ENCODE results near the gene LRCH1.

DNA sequence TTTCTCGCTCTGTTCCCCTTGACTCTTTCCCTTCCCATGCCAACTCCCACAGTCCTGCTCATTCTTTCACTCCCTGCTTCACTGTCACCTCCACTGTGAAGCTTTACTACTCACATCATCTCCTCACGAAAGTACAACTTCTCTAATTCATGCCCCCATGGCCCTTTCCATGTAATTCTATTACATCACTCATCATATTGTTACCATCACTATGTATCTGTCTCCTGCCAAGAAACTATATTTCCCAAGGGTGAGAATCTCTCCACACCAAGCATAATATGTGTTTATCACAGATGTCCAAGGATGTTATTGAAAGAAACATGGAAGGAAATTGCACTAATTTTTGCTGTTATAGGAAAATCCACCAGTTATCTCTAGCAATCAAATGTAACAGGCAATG is 37.2 kb upstream of the LRCH1 start:
- TF ChIP-seq, protein P1, sequence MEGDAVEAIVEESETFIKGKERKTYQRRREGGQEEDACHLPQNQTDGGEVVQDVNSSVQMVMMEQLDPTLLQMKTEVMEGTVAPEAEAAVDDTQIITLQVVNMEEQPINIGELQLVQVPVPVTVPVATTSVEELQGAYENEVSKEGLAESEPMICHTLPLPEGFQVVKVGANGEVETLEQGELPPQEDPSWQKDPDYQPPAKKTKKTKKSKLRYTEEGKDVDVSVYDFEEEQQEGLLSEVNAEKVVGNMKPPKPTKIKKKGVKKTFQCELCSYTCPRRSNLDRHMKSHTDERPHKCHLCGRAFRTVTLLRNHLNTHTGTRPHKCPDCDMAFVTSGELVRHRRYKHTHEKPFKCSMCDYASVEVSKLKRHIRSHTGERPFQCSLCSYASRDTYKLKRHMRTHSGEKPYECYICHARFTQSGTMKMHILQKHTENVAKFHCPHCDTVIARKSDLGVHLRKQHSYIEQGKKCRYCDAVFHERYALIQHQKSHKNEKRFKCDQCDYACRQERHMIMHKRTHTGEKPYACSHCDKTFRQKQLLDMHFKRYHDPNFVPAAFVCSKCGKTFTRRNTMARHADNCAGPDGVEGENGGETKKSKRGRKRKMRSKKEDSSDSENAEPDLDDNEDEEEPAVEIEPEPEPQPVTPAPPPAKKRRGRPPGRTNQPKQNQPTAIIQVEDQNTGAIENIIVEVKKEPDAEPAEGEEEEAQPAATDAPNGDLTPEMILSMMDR (IDR thresholded peaks at IDR 0.05; ENCODE audit: low read depth, low read length, missing input control) = no peak
- TF ChIP-seq, protein P2, sequence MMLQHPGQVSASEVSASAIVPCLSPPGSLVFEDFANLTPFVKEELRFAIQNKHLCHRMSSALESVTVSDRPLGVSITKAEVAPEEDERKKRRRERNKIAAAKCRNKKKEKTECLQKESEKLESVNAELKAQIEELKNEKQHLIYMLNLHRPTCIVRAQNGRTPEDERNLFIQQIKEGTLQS (IDR thresholded peaks at IDR 0.05) = no peak
- TF ChIP-seq, protein P3, sequence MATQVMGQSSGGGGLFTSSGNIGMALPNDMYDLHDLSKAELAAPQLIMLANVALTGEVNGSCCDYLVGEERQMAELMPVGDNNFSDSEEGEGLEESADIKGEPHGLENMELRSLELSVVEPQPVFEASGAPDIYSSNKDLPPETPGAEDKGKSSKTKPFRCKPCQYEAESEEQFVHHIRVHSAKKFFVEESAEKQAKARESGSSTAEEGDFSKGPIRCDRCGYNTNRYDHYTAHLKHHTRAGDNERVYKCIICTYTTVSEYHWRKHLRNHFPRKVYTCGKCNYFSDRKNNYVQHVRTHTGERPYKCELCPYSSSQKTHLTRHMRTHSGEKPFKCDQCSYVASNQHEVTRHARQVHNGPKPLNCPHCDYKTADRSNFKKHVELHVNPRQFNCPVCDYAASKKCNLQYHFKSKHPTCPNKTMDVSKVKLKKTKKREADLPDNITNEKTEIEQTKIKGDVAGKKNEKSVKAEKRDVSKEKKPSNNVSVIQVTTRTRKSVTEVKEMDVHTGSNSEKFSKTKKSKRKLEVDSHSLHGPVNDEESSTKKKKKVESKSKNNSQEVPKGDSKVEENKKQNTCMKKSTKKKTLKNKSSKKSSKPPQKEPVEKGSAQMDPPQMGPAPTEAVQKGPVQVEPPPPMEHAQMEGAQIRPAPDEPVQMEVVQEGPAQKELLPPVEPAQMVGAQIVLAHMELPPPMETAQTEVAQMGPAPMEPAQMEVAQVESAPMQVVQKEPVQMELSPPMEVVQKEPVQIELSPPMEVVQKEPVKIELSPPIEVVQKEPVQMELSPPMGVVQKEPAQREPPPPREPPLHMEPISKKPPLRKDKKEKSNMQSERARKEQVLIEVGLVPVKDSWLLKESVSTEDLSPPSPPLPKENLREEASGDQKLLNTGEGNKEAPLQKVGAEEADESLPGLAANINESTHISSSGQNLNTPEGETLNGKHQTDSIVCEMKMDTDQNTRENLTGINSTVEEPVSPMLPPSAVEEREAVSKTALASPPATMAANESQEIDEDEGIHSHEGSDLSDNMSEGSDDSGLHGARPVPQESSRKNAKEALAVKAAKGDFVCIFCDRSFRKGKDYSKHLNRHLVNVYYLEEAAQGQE (IDR thresholded peaks at IDR 0.05) = no peak
- TF ChIP-seq NR2F2 (IDR thresholded peaks at IDR 0.05) = no peak
